ENCODE measurements around the gene NCR3LG1. TPM values are rescaled to one million over a fixed set of nuclear protein-coding genes. Genes with fewer than 3 reads are reported as not detected.

The NCR3LG1 gene
- total RNA-seq, 1 donor from 2014 or later = 0.39 TPM

- H3F3A ChIP-seq (ENCODE audit: low read depth) = peaks cover 6% of the 10 kb centered on the region
- H3K27me3 ChIP-seq = peaks cover 13% of the 10 kb centered on the region
- H3K4me1 ChIP-seq = peaks cover 8% of the 10 kb centered on the region
- Mint-ChIP-seq H3K36me3 (peaks cover 3% of the 10 kb centered on the region), H3K27me3 (ENCODE audit: insufficient read depth, low read depth) (peaks cover 14% of the 10 kb centered on the region), H3K4me3 (no peak overlapping the region), H3K9me3 (no peaks in the 10 kb centered on the region), H3K4me1 (peaks cover 6% of the 10 kb centered on the region), H3K27ac (no peak overlapping the region)
- H3K4me2 ChIP-seq = no peak overlapping the region
- TF ChIP-seq CTCF (IDR thresholded peaks at IDR 0.05) = peak; percentile 64
- no peak for TF ChIP-seq EZH2 (IDR thresholded peaks at IDR 0.05)
- no peak overlapping the region for H3K9ac ChIP-seq
- no peaks in the 10 kb centered on the region for H3K9me3 ChIP-seq (ENCODE audit: low read depth)
- H2AFZ ChIP-seq (replicated peaks) = no peak overlapping the region
- DNase-seq (ENCODE audit: low spot score) = peak; percentile 69
- H3K4me3 ChIP-seq = no peak overlapping the region
- no peaks in the 10 kb centered on the region for H3K79me2 ChIP-seq (ENCODE audit: low read depth)
- no peak overlapping the region for H3K27ac ChIP-seq
- H3K36me3 ChIP-seq = no peaks in the 10 kb centered on the region
- H4K20me1 ChIP-seq (ENCODE audit: low read depth) = no peaks in the 10 kb centered on the region
These were observed 34.9 kb downstream of the NCR3LG1 start for GRCh38 chr11:17386331-17387084.

GRCh38 chr11:17387254-17387653, 35.7 kb downstream of the NCR3LG1 start:
- H4K20me1 ChIP-seq (ENCODE audit: low read depth) = no peaks in the 10 kb centered on the region
- no peaks in the 10 kb centered on the region for H3K9me3 Mint-ChIP-seq
- no peak overlapping the region for H3K4me2 ChIP-seq
- DNase-seq (ENCODE audit: low spot score) = no peak
- no peak overlapping the region for H3K27ac ChIP-seq
- H3K27me3 Mint-ChIP-seq (ENCODE audit: insufficient read depth, low read depth) = peaks cover 14% of the 10 kb centered on the region
- H3K27ac Mint-ChIP-seq = no peak overlapping the region
- no peaks in the 10 kb centered on the region for H3K36me3 ChIP-seq
- H3F3A ChIP-seq (ENCODE audit: low read depth) = peaks cover 6% of the 10 kb centered on the region
- H3K4me3 Mint-ChIP-seq = peak overlapping the region; percentile 75
- H3K9me3 ChIP-seq (ENCODE audit: low read depth) = no peaks in the 10 kb centered on the region
- TF ChIP-seq EZH2 (IDR thresholded peaks at IDR 0.05) (no peak), EZH2phosphoT487 (IDR thresholded peaks at IDR 0.05) (no peak), CTCF (IDR thresholded peaks at IDR 0.05) (no peak)
- no peak overlapping the region for H3K4me3 ChIP-seq
- H3K4me1 Mint-ChIP-seq = peaks cover 6% of the 10 kb centered on the region
- H3K27me3 ChIP-seq = peaks cover 13% of the 10 kb centered on the region
- no peak overlapping the region for H2AFZ ChIP-seq (replicated peaks)
- no peaks in the 10 kb centered on the region for H3K79me2 ChIP-seq (ENCODE audit: low read depth)
- peaks cover 8% of the 10 kb centered on the region for H3K4me1 ChIP-seq
- H3K9ac ChIP-seq = no peak overlapping the region
- H3K36me3 Mint-ChIP-seq = peaks cover 3% of the 10 kb centered on the region

- peaks cover 14% of the 10 kb centered on the region for H3K27me3 Mint-ChIP-seq (ENCODE audit: insufficient read depth, low read depth)
- H3K4me3 Mint-ChIP-seq = peak overlapping the region; percentile 81
These were observed 36.2 kb downstream of the NCR3LG1 start for GRCh38 chr11:17387811-17388210.

More at GRCh38 chr11:17387811-17388210, 36.2 kb downstream of the NCR3LG1 start:
- Histone ChIP-seq H3F3A (ENCODE audit: low read depth) (peaks cover 6% of the 10 kb centered on the region), H3K4me1 (peaks cover 8% of the 10 kb centered on the region), H3K9ac (no peak overlapping the region), H3K36me3 (no peaks in the 10 kb centered on the region), H3K4me3 (no peak overlapping the region), H3K27ac (no peak overlapping the region), H3K27me3 (peaks cover 13% of the 10 kb centered on the region), H2AFZ (replicated peaks) (no peak overlapping the region), H3K4me2 (no peak overlapping the region), H3K79me2 (ENCODE audit: low read depth) (no peaks in the 10 kb centered on the region), H3K9me3 (ENCODE audit: low read depth) (no peaks in the 10 kb centered on the region), H4K20me1 (ENCODE audit: low read depth) (no peaks in the 10 kb centered on the region)
- Mint-ChIP-seq H3K9me3 (no peaks in the 10 kb centered on the region), H3K27ac (no peak overlapping the region), H3K36me3 (peaks cover 3% of the 10 kb centered on the region), H3K4me1 (peaks cover 6% of the 10 kb centered on the region)
- no peak for TF ChIP-seq CTCF (IDR thresholded peaks at IDR 0.05)
- no peak for TF ChIP-seq EZH2 (IDR thresholded peaks at IDR 0.05)
- TF ChIP-seq EZH2phosphoT487 (IDR thresholded peaks at IDR 0.05) = no peak
- no peak for DNase-seq (ENCODE audit: low spot score)

Measured in neural progenitor cell (in vitro differentiated cells).